Mesenteric fat pad (tissue), 1 donor: Measurements from ENCODE around the gene INPP4A. TPM values are rescaled to one million over a fixed set of nuclear protein-coding genes. Genes with fewer than 3 reads are reported as not detected.
"Not testable (repeated sequence)": the region's sequence is repeated elsewhere in the genome, so short reads cannot be mapped to it uniquely, and the experiment has no call there.

Experiments
- DNase-seq: peaks from one replicate; pipeline ENCODE4 v3.0.0-alpha.2; 2020; ENCODE audit warnings: low spot score
- total RNA-seq: library from RNA; stranded (reverse); fragmentation: NEBNext Ultra II Directional; extraction: Animal tissue kit (Norgen Biotek cat#: 25700); gene quantifications from one replicate; pipeline ENCODE4 v1.2.1, GENCODE V29; 2021
- donor health status: DM: yes; HTN: yes; CAD: no.

INPP4A gene
- total RNA-seq, 1 donor from 2014 or later, result 30.3 TPM

- DNase-seq, result not testable (repeated sequence)
These were observed 9.0 kb upstream of the INPP4A start for GRCh38 chr2:98435670-98436069.

GRCh38 chr2:98436734-98437133 is 7.9 kb upstream of the INPP4A start:
- DNase-seq, result no peak

GRCh38 chr2:98438190-98439133 is 6.2 kb upstream of the INPP4A start:
- no peak for DNase-seq

- DNase-seq, result no peak
These were observed 2.8 kb upstream of the INPP4A start for GRCh38 chr2:98441706-98442450.

GRCh38 chr2:98442488-98442887 is 2.2 kb upstream of the INPP4A start:
- DNase-seq, result no peak

- no peak for DNase-seq
These were observed 572 bp downstream of the INPP4A start for GRCh38 chr2:98445177-98445682.

GRCh38 chr2:98445683-98446581 is 1.3 kb downstream of the INPP4A start:
- no peak for DNase-seq

- no peak for DNase-seq
These were observed 2.2 kb downstream of the INPP4A start for GRCh38 chr2:98446850-98447249.

- DNase-seq, result no peak
These were observed 3.9 kb downstream of the INPP4A start for GRCh38 chr2:98448441-98449145.

- no peak for DNase-seq
These were observed 7.9 kb downstream of the INPP4A start for GRCh38 chr2:98452396-98453027.

- no peak for DNase-seq
These were observed 8.4 kb downstream of the INPP4A start for GRCh38 chr2:98453083-98453482.

GRCh38 chr2:98453531-98453930 is 8.9 kb downstream of the INPP4A start:
- no peak for DNase-seq

GRCh38 chr2:98454073-98454472 is 9.4 kb downstream of the INPP4A start:
- DNase-seq, result no peak

- DNase-seq, result no peak
These were observed 10.0 kb downstream of the INPP4A start for GRCh38 chr2:98454500-98455235.

- DNase-seq, result no peak
These were observed 10.9 kb downstream of the INPP4A start for GRCh38 chr2:98455494-98455976.

GRCh38 chr2:98457045-98457696 is 12.5 kb downstream of the INPP4A start:
- no peak for DNase-seq

GRCh38 chr2:98458207-98458606 is 13.5 kb downstream of the INPP4A start:
- DNase-seq, result no peak

- DNase-seq, result peak; percentile 74
These were observed 14.2 kb downstream of the INPP4A start for GRCh38 chr2:98458667-98459380.
